Activated CD4-positive, alpha-beta T cell treated with anti-CD3 and anti-CD28 coated beads, Interleukin-2, Interleukin-6, amounts not matched to agents 100 ng/mL and 50 ng/mL, durations not matched to agents 16 hours and 8 hours (primary cell): Measurements from ENCODE around the gene KDM5A.
"Not testable (repeated sequence)": the region's sequence is repeated elsewhere in the genome, so short reads cannot be mapped to it uniquely, and the experiment has no call there.

Source experiments
- DNase-seq: peaks from one replicate; pipeline ENCODE4 v3.0.0-alpha.2; 2020

The KDM5A gene

GRCh38 chr12:332581-333205, 56.4 kb downstream of the KDM5A start:
- DNase-seq: peak; percentile 8

- DNase-seq: no peak
Observed at GRCh38 chr12:331287-331686, 57.8 kb downstream of the KDM5A start.

- DNase-seq: peak; percentile 57
Observed at GRCh38 chr12:325906-326305, 63.2 kb downstream of the KDM5A start.

GRCh38 chr12:323507-323906, 65.6 kb downstream of the KDM5A start:
- DNase-seq: no peak

GRCh38 chr12:321606-322326, 67.4 kb downstream of the KDM5A start:
- peak; percentile 9 for DNase-seq

- DNase-seq: no peak
Observed at GRCh38 chr12:318759-319515, 70.2 kb downstream of the KDM5A start.

GRCh38 chr12:308511-308910, 80.6 kb downstream of the KDM5A start:
- no peak for DNase-seq

GRCh38 chr12:307406-307805, 81.7 kb downstream of the KDM5A start:
- no peak for DNase-seq

- no peak for DNase-seq
Observed at GRCh38 chr12:304805-305204, 84.3 kb downstream of the KDM5A start.

- not testable (repeated sequence) for DNase-seq
Observed at GRCh38 chr12:302766-303165, 86.4 kb downstream of the KDM5A start.

GRCh38 chr12:300166-300565, 89.0 kb downstream of the KDM5A start:
- peak; percentile 51 for DNase-seq

GRCh38 chr12:299511-299910, 89.6 kb downstream of the KDM5A start:
- DNase-seq: not testable (repeated sequence)

GRCh38 chr12:298059-298458, 91.1 kb downstream of the KDM5A start:
- not testable (repeated sequence) for DNase-seq

- DNase-seq: no peak
Observed at GRCh38 chr12:295132-295531, 94.0 kb downstream of the KDM5A start.

- DNase-seq: no peak
Observed at GRCh38 chr12:293199-293598, 95.9 kb downstream of the KDM5A start.

- DNase-seq: no peak
Observed at GRCh38 chr12:292186-292585, 96.9 kb downstream of the KDM5A start.

GRCh38 chr12:291153-291723, 97.9 kb downstream of the KDM5A start:
- peak; percentile 19 for DNase-seq

GRCh38 chr12:288687-289086, 100.4 kb downstream of the KDM5A start:
- no peak for DNase-seq

- DNase-seq: peak; percentile 80
Observed at GRCh38 chr12:286531-287300, 102.4 kb downstream of the KDM5A start.

GRCh38 chr12:278046-278445, 111.1 kb downstream of the KDM5A start:
- no peak for DNase-seq

- DNase-seq: no peak
Observed at GRCh38 chr12:275812-276211, 113.3 kb downstream of the KDM5A start.

- peak; percentile 79 for DNase-seq
Observed at GRCh38 chr12:273382-273781, 115.7 kb downstream of the KDM5A start.

- DNase-seq: no peak
Observed at GRCh38 chr12:272942-273341, 116.2 kb downstream of the KDM5A start.
